ENCODE measurements around the gene PALM.

PALM gene

DNA sequence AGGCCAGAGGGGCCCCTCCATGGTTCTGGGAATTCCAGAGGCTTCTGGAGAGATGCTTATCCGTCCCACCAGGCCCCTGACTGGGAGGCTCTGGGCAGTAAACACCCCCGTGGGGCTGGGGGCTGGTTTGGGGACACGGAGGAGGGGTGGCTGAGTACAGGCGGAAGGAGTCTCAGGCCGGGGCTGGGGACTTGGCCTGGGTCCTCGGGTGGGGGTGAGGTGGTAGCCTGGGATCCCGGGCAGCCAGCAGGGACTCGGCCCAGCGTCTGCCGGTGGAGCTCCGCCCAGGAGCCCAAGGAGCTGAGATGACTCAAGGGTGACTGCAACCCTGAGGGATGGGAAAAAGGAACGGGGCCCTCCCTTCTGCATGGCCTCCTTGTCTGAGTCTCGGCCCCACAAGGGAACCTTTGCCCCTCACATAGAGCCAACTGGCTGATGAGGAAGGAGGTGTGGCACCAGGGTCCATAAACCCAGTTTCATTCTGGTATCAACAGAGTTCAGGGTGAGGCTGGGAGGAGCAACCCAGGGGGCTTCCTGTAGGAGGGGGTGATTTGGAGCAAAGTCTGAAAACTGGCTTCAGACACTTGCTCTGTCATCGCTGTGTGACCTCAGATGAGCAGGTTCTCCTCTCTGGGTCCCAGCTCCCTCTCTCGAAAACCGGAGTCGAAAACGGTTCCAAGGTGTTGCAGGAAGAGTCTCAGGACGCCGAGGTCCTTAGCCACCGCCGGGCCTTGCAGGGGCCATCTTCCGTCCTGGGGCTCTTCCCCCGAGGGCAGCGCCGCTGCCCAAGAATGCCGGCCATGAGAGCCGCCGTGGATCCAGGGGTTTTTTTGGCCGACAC lies 43.0 kb downstream of the PALM start:
- no peak for DNase-seq (ENCODE audit: low read depth, low spot score)

DNA sequence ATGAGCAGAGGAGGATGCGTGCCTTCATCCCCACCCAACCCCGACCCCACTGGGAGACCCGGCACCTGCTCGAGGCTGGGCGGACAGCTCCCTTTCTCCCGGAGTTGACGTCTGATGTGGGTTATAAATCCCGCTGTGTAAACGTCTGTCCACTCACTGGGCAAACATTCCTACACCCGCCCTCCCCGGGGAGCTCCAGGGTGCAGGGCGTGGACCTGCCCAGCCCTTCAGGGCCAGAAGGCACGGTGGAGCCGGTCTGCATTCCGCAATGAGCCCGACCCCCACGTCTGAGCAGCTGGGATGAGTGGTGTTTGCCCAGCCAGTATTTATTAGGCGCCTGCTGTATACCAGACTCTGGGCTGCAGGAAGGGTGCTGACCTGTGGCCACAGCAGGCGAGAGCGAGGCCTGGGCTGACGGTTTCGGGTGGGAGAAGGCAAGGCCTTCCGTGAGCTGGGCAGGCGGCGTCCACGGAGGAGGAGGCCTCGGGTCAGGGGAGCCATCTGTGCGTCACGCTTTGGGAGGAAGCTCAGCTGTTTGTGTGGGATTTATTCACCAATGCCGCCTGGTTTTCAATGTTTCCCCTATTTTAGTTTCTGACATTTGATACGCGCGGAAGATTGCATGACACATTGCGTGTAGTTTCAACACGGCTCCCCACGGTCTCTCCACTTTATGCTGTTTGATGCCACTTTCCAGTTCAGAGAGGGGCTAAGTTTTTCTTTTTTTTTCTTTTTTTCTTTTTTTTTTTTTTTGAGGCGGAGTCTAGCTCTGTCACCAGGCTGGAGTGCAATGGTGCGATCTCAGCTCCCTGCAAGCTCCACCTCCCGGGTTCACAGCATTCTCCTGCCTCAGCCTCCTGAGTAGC lies 44.1 kb downstream of the PALM start:
- DNase-seq (ENCODE audit: low read depth, low spot score) = no peak

DNA sequence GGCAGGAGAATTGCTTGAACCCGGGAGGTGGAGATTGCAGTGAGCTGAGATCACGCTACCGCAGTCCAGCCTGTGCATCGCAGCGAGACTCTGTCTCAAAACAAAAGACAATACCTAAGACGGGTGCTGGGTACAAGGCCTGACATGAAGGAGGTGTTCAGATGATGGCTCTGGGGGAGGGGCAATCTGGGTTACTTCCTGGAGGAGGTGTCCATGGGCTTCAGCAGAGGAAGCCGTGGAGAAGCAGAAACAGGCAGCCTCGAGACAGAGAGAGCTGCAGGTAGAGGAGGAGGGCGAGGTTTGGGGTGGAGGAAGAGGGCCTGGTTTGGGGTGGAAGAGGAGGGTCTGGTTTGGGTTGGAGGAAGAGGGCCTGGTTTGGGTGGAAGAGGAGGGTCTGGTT lies 45.8 kb downstream of the PALM start:
- DNase-seq (ENCODE audit: low read depth, low spot score) = no peak

DNA sequence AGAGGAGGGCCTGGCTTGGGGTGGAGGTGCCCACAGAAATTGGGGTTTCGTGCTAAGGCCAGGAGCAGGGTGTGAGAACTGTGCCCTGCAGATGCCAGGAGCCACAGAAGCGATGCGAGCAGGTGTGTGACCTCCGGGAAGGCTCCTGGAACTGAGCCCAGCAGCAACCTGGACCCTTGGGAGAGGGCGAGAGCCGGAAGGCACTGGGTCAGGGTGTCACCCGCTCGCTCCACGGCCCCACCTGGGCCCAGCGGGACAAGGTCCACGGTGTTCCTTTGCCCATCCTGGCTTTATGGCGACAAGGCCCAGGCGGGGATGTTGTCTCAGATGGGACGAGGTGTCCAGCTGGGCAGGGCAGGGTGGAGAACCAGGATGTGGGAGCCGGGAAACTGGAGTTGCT lies 46.3 kb downstream of the PALM start:
- DNase-seq (ENCODE audit: low read depth, low spot score) = no peak

DNA sequence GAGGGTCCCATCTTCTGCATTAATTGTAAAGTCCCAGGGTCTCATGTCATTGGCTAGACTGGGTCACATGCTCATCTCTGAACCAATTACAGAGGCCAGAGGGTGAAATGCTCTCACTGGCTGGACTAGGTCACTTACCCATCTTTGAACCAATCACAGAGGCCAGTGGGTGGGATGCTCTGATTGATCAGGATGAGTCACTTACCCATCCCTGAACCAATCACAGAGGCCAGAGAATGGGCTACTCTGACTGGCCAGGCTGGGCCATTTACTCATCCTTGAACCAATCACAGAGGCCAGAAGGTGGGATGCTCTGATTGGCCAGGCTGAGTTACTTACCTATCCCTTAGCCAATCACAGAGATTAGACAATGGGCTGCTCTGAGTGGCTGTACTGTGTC lies 47.5 kb downstream of the PALM start:
- no peak for DNase-seq (ENCODE audit: low read depth, low spot score)

DNA sequence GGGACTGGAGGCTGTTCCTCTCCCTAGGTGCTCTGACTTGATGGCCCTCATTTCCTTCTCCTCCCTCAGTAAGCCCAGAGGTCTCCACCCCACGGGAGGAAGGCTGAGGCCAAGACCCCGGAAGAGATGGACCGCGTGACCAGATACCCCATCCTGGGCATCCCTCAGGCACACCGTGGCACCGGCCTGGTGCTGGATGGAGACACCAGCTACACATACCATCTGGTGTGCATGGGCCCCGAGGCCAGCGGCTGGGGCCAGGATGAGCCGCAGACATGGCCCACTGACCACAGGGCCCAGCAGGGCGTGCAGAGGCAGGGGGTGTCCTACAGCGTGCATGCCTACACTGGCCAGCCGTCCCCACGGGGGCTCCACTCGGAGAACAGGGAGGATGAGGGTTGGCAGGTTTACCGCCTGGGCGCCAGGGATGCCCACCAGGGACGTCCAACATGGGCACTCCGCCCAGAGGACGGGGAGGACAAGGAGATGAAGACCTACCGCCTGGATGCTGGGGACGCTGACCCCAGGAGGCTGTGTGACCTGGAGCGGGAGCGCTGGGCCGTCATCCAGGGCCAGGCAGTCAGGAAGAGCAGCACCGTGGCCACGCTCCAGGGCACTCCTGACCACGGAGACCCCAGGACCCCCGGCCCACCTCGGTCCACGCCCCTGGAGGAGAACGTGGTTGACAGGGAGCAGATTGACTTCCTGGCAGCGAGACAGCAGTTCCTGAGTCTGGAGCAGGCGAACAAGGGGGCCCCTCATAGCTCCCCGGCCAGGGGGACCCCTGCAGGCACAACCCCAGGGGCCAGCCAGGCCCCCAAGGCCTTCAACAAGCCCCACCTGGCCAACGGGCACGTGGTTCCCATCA lies 48.3 kb downstream of the PALM start:
- DNase-seq (ENCODE audit: low read depth, low spot score) = no peak

DNA sequence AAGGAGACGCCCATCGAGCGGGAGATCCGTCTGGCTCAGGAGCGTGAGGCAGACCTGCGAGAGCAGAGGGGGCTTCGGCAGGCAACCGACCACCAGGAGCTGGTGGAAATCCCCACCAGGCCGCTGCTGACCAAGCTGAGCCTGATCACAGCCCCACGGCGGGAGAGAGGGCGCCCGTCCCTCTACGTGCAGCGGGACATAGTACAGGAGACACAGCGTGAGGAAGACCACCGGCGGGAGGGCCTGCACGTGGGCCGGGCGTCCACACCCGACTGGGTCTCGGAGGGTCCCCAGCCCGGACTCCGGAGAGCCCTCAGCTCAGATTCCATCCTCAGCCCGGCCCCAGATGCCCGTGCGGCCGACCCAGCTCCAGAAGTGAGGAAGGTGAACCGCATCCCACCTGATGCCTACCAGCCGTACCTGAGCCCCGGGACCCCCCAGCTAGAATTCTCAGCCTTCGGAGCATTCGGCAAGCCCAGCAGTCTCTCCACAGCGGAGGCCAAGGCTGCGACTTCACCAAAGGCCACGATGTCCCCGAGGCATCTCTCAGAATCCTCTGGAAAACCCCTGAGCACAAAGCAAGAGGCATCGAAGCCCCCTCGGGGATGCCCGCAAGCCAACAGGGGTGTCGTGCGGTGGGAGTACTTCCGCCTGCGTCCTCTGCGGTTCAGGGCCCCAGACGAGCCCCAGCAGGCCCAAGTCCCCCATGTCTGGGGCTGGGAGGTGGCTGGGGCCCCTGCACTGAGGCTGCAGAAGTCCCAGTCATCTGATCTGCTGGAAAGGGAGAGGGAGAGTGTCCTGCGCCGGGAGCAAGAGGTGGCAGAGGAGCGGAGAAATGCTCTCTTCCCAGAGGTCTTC lies 49.3 kb downstream of the PALM start:
- no peak for DNase-seq (ENCODE audit: low read depth, low spot score)

DNA sequence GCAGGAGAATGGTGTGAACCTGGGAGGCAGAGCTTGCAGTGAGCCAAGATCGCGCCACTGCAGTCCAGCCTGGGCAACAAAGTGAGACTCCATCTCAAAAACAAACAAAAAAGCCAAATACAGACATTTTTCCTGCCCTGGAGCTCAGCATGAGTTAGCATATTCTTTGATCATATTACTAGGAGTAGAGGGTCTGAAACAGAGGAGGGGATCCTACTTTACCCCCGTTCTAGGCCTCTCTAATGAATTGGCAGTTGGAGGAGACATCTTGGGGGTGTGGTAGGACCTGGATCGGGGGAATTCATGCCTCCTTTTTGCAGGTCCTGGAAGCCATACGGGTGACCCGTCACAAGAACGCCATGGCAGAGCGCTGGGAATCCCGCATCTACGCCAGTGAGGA lies 54.4 kb downstream of the PALM start:
- no peak for DNase-seq (ENCODE audit: low read depth, low spot score)

DNA sequence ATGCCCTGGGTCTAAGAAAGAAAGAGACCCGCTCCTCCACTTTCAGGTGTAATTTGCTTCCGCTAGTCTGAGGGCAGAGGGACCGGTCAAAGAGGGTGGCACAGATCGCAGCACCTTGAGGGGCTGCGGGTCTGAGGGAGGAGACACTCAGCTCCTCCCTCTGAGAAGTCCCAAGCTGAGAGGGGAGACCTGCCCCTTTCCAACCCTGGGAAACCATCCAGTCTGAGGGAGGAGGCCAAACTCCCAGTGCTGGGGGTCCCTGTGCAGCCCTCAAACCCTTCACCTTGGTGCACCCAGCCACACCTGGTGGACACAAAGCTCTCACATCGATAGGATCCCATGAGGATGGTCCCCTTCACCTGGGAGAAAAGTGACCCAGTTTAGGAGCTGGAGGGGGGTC lies 55.1 kb downstream of the PALM start:
- no peak for DNase-seq (ENCODE audit: low read depth, low spot score)

DNA sequence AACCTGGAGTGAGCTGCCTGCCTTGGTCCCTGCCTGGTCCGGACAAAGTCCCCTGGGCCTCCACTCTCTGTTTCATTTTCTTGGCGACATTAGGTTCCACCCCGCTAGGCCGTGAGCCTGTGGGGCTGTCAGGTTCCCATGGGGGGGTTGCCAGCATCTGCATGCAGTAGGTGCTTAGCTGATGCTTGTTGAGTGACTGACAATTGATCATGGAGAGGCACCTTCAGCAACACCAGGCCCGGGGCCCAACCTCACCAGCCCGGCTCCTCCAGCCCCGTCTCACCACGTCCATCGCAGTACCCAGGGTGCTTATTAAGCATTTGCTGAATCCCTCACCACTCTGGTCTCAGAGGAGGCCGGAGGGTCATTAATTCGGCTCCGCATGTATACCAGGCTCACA lies 55.6 kb downstream of the PALM start:
- no peak for DNase-seq (ENCODE audit: low read depth, low spot score)

DNA sequence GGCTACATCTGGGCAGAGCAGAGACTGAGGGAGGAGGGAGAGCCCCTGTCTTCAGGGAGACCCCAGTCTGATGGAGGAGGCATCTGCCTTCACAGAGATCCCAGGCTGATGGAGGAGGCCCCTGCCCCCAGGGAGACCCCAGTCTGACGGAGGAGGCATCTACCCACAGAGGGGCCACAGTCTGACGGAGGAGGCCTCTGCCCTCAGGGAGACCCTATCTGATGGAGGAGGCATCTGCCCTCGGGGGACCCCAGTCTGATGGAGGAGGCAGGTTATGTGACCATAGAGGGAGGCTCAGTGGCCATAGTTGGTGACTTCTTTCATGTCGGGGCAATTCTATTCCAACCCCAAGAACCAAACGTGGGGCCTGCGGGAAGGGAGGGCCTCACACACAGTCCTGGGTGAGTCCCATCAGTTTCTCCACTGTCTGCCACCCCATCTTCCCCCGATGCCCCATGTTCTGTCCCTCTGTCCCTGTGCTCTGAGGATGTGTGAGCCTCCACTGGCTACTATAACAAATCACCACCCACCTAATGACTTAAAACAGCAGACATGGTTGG lies 56.5 kb downstream of the PALM start:
- no peak for DNase-seq (ENCODE audit: low read depth, low spot score)

DNA sequence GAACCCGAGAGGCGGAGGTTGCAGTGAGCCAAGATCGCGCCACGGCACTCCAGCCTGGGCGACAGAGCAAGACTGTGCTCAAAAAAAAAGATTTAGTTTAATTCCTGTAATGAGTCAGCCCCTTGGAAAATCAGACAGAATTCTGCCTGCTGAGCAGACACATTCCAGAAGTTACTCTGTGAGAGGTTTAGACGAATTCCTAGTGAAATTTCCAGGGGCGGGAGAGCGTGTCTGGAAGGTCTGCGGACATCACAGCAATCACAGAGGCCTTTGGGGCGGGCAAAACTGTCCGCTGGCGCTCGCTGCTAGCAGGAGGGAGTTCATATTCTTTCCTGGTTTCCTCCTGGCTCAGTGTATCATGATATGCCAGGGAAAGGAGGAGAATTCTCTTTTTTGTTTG lies 59.7 kb downstream of the PALM start:
- no peak for DNase-seq (ENCODE audit: low read depth, low spot score)

DNA sequence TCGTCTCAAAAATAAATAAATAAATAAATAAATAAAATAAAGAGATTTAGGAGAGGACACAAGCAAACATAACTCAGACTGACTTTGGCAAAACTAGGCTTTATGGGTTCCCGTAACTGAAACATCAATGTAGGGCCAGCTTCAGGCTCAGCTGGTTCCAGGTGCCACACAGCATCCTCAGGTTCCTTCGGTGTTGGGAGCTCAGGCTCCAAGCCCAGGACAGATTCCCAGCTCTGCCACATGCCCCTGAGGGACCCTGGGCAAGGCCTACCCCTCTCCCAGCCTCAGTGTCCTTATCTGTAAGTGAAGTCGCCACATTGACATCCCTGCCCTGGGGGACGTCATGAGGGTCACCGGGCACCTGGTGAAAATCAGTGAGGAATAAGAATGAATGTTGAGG lies 60.9 kb downstream of the PALM start:
- DNase-seq (ENCODE audit: low read depth, low spot score) = no peak

DNA sequence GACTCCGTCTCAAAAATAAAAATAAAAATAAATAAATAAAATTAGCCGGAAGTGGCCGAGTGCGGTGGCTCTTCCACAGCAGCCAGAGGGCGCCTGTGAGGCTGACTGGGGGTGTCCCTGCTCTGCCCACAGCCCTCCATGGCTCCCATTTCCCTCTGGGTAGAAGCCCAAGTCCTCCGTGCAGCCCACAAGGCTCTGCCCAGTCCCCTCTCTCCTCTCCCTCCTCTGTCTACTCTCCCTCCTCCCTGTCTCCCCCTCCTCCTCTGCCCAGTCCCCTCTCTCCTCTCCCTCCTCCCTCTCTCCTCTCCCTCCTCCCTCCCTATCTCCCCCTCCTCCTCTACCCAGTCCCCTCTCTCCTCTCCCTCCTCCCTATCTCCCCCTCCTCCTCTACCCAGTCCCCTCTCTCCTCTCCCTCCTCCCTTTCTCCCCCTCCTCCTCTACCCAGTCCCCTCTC lies 62.6 kb downstream of the PALM start:
- DNase-seq (ENCODE audit: low read depth, low spot score) = no peak

DNA sequence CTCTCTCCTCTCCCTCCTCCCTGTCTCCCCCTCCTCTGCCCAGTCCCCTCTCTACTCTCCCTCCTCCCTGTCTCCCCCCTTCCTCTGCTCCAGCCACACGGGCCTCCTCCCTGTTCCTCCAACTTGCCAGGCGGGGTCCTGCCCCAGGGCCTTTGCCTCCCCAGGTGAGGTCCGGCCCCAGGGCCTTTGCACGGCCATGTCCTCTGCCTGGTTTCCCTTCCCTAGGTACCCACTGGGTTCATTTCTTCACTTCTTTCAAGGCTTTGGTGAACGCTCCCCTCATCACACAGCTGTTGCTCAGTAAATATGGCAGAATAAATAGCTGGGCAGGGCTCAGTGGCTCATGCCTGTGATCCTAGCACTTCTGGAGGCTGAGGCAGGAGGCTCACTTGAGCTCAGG lies 63.3 kb downstream of the PALM start:
- no peak for DNase-seq (ENCODE audit: low read depth, low spot score)

DNA sequence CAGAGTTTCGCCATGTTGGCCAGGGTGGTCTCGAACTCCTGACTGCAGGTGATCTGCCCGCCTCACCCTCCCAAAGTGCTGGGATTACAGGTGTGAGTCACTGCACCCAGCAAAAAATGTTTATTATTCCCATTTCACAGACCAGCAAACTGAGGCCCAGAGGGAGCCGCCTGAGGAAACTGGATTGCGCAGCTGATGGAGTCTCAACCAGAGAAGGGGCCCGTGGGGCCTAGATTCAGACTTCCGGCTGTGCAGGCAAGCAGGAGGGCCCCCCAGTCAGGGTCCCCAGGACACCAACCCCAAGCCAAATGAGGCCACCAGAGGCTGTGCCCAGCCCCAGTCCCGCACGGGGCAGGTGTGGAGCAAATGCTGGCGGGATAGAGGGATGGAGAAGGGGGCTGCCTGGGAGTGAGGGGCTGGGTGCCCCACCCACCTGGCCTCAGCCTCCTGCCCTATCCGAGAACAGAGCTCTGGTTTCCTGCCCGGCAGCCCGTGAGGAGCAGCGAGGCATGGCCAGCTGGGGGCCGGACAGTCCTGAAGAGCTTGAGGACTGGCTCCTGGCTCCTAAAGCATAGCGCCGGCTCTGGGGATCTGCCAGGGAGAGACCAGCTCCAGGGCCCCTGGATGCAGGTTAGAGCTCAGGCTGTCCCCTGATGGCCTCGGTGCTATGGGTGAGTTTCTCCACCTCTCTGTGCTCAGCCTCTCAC lies 64.1 kb downstream of the PALM start:
- DNase-seq (ENCODE audit: low read depth, low spot score) = no peak

DNA sequence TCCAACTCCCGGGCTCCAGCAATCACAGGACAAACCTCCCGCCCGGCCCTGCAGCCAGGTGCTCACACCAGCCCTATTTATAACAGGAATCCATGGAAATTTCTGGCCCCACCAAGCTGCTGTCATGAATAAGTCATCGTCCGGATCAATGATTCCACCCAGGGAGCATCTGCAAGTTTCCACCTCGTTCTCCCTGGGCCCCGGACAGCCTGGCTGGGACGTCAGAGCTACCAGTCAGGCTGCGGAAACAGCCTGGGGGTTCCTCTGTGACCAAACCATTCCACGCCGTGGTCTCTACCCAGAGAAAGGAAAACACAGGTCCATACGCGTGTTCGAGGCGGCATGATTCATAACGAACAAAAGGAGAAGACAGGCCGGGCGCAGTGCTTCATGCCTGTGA lies 67.8 kb downstream of the PALM start:
- DNase-seq (ENCODE audit: low read depth, low spot score) = no peak

DNA sequence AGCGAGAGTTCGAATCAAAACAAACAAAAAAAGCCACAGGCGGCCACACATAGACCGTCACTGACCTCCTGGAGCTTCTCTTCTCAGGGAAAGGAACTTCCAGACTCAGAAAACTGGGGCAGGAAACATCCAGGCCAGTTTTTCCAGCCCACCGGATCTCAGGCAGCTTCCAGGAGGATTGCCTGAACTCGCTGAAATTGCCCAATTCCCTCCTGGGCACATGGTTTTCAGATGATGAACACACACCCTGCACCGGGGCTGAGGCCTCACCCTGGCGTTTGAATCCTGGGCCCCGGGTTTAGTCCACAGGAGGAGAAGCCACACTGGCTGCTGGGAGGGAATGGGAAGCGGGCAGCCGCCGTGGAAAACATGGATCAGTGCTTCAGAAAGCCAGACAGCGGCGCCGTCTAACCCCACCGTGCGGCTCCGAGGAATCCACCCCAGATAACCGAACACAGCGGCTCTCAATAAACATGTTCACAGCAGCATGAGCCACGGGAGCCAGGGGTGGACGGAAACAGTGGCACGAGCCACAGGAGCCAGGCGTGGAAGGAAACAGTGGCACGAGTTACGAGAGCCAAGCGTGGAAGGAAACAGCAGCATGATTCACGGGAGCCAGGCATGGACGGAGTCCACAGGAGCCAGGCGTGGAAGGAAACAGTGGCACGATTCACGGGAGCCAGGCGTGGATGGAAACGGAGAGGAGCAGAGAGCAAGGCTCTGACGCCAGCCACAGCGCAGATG lies 70.3 kb downstream of the PALM start:
- DNase-seq (ENCODE audit: low read depth, low spot score) = no peak

DNA sequence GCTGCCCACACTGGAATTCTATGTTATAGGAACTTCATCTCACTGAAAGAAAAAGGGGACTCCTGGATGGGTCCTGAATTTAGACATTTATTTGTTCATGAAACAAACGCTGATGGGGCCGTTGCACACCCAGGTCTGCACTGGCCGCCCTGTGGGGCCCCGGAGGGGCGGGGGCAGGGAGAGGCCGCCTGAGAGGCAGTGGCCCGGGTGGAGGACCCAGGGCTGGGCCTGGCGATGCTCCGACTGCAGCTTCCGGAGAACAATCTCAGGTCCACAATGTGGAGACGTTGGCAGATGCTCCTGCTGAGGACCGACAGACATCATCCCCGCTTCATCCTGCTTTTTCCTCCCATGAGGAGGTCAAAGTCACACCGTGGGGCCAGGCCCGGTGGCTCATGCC lies 72.2 kb downstream of the PALM start:
- DNase-seq (ENCODE audit: low read depth, low spot score) = no peak
